Testis (tissue), 2 donors: Measurements from ENCODE around the gene SPDYE6.

ENCODE experiments used
- POLR2A ChIP-seq: fragments of 450-650 bp; IDR thresholded peaks from one replicate; pipeline ENCODE4 v1.6.1; 2017; ENCODE audit warnings: antibody characterized with exemption, mild to moderate bottlenecking, moderate library complexity
- TF ChIP-seq, protein P1 (sequence below), 3 experiments: fragments of 450-650 bp in 2 of 3; fragments of 200-600 bp in 1 of 3; sonication (generic) in 1 of 3; IDR thresholded peaks; one replicate each; pipeline ENCODE4 v1.5.1; 2016 to 2019; ENCODE audit warnings: antibody characterized with exemption in 3 of 3, mild to moderate bottlenecking in 2 of 3, moderate library complexity in 1 of 3

DNA sequence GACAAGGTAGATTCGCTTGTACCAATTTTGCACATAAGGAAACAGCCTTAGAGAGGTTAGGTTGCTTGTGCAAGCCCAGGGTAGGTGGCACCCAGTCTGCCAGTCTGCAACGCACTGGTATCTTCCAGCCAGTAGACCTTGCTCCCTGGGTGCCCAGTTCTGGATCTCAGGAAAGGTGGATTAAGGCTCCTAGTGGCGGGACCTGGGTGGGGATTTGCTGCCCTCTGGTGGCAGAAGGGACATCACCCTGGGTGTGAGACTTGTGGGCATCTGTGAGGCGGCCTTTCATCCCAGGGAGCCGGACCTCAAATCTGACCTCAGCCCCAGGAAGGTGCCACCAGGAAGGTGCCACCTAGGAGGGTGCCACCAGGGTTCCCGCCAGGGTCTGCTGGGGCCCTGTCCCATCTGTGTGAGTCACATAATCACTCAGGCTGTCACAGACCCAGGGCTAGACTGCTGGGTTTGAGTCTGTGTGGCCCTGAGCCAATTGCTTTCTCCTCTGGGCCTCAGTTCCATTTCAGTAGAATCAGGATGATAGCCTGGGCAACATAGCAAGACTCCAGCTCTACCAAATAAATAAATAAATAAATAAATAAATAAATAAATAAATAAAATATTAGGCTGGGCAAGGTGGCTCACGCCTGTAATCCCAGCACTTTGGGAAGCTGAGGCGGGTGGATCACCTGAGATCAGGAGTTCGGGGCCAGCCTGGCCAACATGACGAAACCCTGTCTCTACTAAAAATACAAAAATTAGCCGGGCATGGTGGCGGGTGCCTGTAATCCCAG lies 34.6 kb upstream of the SPDYE6 start:
- TF ChIP-seq, protein P1, sequence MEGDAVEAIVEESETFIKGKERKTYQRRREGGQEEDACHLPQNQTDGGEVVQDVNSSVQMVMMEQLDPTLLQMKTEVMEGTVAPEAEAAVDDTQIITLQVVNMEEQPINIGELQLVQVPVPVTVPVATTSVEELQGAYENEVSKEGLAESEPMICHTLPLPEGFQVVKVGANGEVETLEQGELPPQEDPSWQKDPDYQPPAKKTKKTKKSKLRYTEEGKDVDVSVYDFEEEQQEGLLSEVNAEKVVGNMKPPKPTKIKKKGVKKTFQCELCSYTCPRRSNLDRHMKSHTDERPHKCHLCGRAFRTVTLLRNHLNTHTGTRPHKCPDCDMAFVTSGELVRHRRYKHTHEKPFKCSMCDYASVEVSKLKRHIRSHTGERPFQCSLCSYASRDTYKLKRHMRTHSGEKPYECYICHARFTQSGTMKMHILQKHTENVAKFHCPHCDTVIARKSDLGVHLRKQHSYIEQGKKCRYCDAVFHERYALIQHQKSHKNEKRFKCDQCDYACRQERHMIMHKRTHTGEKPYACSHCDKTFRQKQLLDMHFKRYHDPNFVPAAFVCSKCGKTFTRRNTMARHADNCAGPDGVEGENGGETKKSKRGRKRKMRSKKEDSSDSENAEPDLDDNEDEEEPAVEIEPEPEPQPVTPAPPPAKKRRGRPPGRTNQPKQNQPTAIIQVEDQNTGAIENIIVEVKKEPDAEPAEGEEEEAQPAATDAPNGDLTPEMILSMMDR (IDR thresholded peaks at IDR 0.05), result peak; percentile 78 to 87 (median 82)
- no peak for TF ChIP-seq POLR2A
